Psoas muscle (tissue), 8 donors: ENCODE results near the gene ITLN2. TPM values are rescaled to one million over a fixed set of nuclear protein-coding genes. Genes with fewer than 3 reads are reported as not detected.

Experiments used
- ATAC-seq, 4 donors: fragments of 200-7000 bp; cut with Tn5 transposase; one replicate each; pipeline ENCODE4 v1.9.1; 2020; ENCODE audit warnings: moderate library complexity in 3 of 4, mild to moderate bottlenecking in 2 of 4
- DNase-seq, 2 donors: peaks; one replicate each; pipeline ENCODE4 v3.0.0-alpha.2; 2020
- H3K27ac ChIP-seq: fragments of 200-600 bp; one replicate; pipeline ENCODE4 v1.8.0; 2022
- H3K27me3 ChIP-seq, 3 donors: fragments of 200-600 bp in 1 of 3; one replicate each; pipeline versions ENCODE4 v1.6.1 to v1.8.0; 2013 to 2022; ENCODE audit warnings: low read length in 2 of 3, mild to moderate bottlenecking in 2 of 3, moderate library complexity in 1 of 3; ENCODE audit not compliant: insufficient read depth in 3 of 3
- H3K36me3 ChIP-seq, 2 donors: fragments of 200-600 bp in 1 of 2; one replicate each; pipeline versions ENCODE4 v1.6.1 to v1.8.0; 2013 to 2022; ENCODE audit warnings: low read depth in 1 of 2, mild to moderate bottlenecking in 1 of 2, moderate library complexity in 1 of 2; ENCODE audit not compliant: insufficient read depth in 1 of 2
- H3K4me1 ChIP-seq: fragments of 200-600 bp; one replicate; pipeline ENCODE4 v1.8.0; 2022
- H3K4me3 ChIP-seq: fragments of 200-600 bp; one replicate; pipeline ENCODE4 v1.8.0; 2022; ENCODE audit warnings: mild to moderate bottlenecking
- H3K9me3 ChIP-seq: fragments of 200-600 bp; one replicate; pipeline ENCODE4 v1.8.0; 2022
- WGBS, 3 donors: extraction: QIAGEN DNeasy Blood & Tissue Kit; methylation state at CpG; one replicate each; pipeline versions ENCODE4 v1.1.6 to v1.1.7; 2013; 5-methylcytosine and 5-hydroxymethylcytosine counted together
- intact Hi-C, 2 donors: fragments of 100-400 bp; cut with DNase I; formaldehyde crosslinking; loops; one replicate each; pipeline versions ENCODE4 v1.11.0 to v1.14.2; 2022
- polyA plus RNA-seq, 3 donors: library from polyadenylated mRNA; stranded (reverse); fragments of 200-250 nt; gene quantifications; one replicate each; pipeline ENCODE4 v1.2.3, GENCODE V29; 2013
- total RNA-seq, 4 donors: library from RNA; stranded (reverse); fragmentation: NEBNext Ultra II Directional in 2 of 4; extraction: Animal tissue kit (Norgen Biotek cat#: 25700) in 2 of 4; gene quantifications; one replicate each; pipeline versions ENCODE4 v1.2.1 to v1.2.4, GENCODE V29; 2021 to 2023
- TF ChIP-seq, protein P1 (sequence below): fragments of 200-600 bp; IDR thresholded peaks from one replicate; pipeline ENCODE4 v1.8.0; 2022; ENCODE audit warnings: antibody characterized with exemption
- donor health status: healthy with polysubstance abuse.
- donor health status: DM: no; HTN: no; CAD: no; lungs with moderate emphysema.
- donor health status: Bipolar disorder and iron deficiency.
- donor health status: healthy.
- donor health status: DM: yes; HTN: yes; CAD: no.
- donor health status: DM: no; HTN: no; CAD: no.
- donor health status: DM: no; HTN: no; CAD: no.
- donor health status: DM: yes; HTN: yes; CAD: no.

ITLN2 gene
- total and polyA plus RNA-seq, 7 donors = not detected

DNA sequence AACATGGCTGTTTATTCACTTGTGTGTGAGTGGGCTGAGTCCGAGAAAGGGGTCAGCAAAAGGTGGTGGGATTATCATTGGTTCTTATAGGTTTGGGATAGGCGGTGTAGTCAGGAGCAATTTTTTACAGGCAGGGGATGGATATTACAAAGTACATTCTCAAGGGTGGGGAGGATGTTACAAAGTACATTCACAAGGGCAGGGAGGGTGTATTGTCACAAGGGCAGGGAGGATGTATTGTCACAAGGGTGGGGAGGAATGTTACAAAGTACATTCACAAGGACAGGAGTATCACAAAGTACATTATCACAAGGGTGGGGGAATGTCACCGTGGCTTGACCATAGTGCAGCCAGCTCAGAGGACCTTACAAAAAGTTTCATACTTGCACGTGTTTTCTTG is 31.1 kb upstream of the ITLN2 start:
- no peak for DNase-seq
- TF ChIP-seq, protein P1, sequence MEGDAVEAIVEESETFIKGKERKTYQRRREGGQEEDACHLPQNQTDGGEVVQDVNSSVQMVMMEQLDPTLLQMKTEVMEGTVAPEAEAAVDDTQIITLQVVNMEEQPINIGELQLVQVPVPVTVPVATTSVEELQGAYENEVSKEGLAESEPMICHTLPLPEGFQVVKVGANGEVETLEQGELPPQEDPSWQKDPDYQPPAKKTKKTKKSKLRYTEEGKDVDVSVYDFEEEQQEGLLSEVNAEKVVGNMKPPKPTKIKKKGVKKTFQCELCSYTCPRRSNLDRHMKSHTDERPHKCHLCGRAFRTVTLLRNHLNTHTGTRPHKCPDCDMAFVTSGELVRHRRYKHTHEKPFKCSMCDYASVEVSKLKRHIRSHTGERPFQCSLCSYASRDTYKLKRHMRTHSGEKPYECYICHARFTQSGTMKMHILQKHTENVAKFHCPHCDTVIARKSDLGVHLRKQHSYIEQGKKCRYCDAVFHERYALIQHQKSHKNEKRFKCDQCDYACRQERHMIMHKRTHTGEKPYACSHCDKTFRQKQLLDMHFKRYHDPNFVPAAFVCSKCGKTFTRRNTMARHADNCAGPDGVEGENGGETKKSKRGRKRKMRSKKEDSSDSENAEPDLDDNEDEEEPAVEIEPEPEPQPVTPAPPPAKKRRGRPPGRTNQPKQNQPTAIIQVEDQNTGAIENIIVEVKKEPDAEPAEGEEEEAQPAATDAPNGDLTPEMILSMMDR = no peak
- intact Hi-C loops = no loop called here
- no peak for ATAC-seq
- Histone ChIP-seq H3K27ac (no peak overlapping the region), H3K4me3 (no peak overlapping the region), H3K9me3 (no peaks in the 10 kb centered on the region), H3K4me1 (no peaks in the 10 kb centered on the region), H3K36me3 (no peaks in the 10 kb centered on the region), H3K27me3 (peaks cover 0 to 21% (median 10%) of the 10 kb centered on the region in 3 donors)
- WGBS, 3 donors = 85 to 88% (median 86%) methylated on average over 4 of the region's 4 CpGs

DNA sequence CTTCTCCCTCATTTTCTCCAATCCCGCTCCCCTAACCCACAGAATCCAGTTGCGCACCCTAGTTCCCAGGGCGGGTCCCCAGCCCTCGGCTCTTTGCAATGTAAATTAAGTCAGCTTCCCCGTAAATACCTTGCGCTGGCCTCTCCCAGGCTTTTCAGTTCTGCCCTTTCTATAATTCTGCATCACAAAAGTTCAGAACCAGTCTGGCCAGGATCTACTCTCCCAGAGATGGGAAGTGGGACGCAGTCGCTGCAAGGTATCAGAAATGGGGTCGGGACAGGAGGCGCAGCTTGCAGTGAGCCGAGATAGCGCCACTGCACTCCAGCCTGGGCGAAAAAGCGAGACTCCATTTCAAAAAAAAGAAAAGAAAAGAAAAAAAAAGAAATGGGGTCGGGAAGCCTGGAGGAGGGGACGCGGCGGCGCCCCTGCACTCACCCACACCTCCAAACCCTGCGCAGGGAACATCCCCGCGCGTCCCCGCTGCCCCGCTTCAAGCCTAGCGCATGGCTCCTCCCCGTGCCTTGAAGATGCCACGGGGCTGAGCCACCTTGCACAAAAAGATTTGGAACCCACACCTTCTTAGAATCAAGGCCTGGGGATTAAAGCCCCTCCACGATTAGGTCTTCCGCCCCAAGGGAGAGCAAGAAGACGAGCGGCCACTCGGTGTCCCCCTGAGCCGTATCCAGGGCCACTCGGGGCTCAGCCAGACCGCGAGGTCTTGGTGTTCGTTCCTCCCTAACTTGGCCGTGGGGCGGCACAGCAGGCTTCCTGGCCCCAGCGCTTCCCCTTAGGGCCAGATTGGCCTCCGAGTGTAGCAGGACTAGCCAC is 27.2 kb upstream of the ITLN2 start:
- Histone ChIP-seq H3K4me3 (no peak overlapping the region), H3K4me1 (no peaks in the 10 kb centered on the region), H3K9me3 (no peaks in the 10 kb centered on the region), H3K27me3 (peaks cover 0 to 23% (median 10%) of the 10 kb centered on the region in 3 donors), H3K36me3 (no peaks in the 10 kb centered on the region), H3K27ac (no peak overlapping the region)
- 3 to 5% (median 4%) methylated on average over 41 to 42 of the region's 42 CpGs for WGBS, 3 donors
- no peak for DNase-seq
- intact Hi-C loops = no loop called here
- ATAC-seq = no peak
- TF ChIP-seq, protein P1 = no peak

DNA sequence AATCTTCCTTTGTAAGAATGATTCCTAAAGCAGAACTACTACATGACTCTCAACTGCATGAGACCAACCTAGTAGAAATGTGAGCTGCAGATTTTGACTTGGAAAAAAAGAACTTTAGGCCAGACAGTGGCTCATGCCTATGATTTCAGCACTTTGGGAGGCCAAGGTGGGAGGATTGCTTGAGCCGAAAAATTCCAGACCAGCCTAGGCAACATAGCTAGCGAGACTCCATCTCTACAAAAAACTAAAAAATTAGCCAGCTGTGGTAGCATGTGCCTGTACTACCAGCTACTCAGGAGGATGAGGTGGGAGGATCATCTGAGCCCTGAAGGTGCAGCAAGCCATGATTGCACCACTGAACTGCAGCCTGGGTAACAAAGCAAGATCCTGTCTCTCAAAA is 24.7 kb upstream of the ITLN2 start:
- no peak overlapping the region for H3K4me3 ChIP-seq
- H3K27ac ChIP-seq = no peak overlapping the region
- WGBS, 3 donors = 79 to 93% (median 80%) methylated on average over 2 of the region's 2 CpGs
- H3K4me1 ChIP-seq = no peaks in the 10 kb centered on the region
- intact Hi-C loops = no loop called here
- DNase-seq = no peak
- no peak for ATAC-seq
- H3K27me3 ChIP-seq = peaks cover 0 to 23% (median 10%) of the 10 kb centered on the region in 3 donors
- no peaks in the 10 kb centered on the region for H3K36me3 ChIP-seq
- no peaks in the 10 kb centered on the region for H3K9me3 ChIP-seq
- TF ChIP-seq, protein P1 = no peak

DNA sequence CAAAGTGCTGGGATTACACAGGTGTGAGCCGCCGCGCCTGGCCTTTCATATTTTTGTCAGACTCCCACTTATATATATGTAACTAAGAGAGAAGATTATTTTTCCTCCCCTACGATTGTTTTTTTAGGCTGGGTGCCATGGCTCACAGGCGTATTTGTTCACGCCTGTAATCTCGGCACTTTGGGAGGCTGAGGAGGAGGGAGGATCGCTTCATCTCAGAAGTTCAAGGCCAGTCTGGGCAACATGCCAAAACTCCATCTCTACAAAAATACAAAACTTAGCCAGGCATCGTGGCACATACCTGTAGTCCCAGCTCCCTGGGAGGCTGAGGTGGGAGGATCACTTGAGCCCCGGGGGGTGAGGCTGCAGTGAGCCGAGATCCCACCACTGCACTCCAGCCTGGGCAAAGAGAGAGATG is 23.9 kb upstream of the ITLN2 start:
- TF ChIP-seq, protein P1 = no peak
- intact Hi-C loops = no loop called here
- Histone ChIP-seq H3K9me3 (no peaks in the 10 kb centered on the region), H3K27ac (no peak overlapping the region), H3K36me3 (no peaks in the 10 kb centered on the region), H3K27me3 (peaks cover 0 to 23% (median 10%) of the 10 kb centered on the region in 3 donors), H3K4me1 (no peaks in the 10 kb centered on the region), H3K4me3 (no peak overlapping the region)
- ATAC-seq = no peak
- WGBS, 3 donors = 56 to 62% (median 61%) methylated on average over 11 of the region's 11 CpGs
- no peak for DNase-seq
